GM21619 (cell line): ENCODE measurements around the gene LRRC8A.
"Not testable (repeated sequence)": the region's sequence is repeated elsewhere in the genome, so short reads cannot be mapped to it uniquely, and the experiment has no call there.

Source experiments
- ATAC-seq: cut with Tn5 transposase; IDR thresholded peaks from one replicate; pipeline ENCODE4 v1.9.1; 2021; ENCODE audit not compliant: unreplicated experiment

The LRRC8A gene

GRCh38 chr9:128863647-128864046, 18.3 kb upstream of the LRRC8A start:
- no peak for ATAC-seq

GRCh38 chr9:128870128-128870940, 11.6 kb upstream of the LRRC8A start:
- no peak for ATAC-seq

DNA sequence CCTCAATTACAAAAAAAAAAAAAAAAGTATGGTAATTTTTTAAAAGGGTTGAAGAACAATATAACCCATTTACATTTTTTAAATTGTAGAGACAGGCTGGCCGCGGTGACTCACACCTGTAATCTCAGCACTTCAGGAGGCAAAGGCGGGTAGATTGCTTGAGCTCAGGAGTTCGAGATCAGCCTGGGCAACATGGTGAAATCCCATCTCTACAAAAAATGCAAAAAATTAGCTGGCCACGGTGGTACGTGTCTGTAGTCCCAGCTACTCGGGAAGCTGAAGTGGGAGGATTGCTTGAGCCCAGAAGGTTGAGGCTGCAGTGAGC, 11.0 kb upstream of the LRRC8A start:
- not testable (repeated sequence) for ATAC-seq

DNA sequence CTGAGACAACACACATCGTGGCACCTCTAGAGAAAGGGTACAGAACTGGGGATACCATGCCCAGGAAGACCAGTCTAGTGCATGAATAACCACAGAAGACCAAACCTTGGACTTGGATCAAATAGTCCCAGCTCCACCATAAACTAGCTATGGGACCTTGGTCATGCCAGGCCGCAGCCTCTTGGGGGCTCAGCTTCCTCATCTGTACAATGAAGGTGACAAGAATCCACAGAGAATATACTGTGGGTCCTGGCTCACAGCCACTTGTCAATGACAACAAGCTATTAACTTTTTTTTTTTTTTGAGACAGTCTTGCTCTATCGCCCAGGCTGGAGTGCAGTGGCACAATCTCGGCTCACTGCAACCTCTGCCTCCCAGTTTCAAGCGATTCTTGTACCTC, 4.1 kb upstream of the LRRC8A start:
- ATAC-seq = no peak

- no peak for ATAC-seq
These were observed 1.0 kb downstream of the LRRC8A start for GRCh38 chr9:128882677-128883603.

DNA sequence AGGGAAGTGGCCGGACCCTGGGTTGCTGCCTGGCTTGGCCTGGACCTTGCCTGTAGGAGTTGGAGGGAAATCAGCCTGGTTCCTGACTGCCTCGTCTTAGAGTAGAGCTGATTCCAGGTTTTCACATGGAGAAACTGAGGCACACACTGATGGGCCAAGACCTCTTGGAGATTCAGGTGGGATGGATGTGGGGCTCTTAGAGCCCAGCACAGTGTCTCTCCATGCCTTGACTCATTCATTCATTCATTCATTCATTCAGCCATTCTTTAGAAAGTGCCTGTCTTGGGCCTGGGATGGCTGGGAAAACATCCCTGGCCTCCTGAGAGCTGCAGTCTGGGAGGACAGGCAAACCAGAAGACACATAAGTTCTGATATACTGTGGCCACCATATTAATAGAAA, 2.2 kb downstream of the LRRC8A start:
- no peak for ATAC-seq

GRCh38 chr9:128885376-128885775, 3.4 kb downstream of the LRRC8A start:
- no peak for ATAC-seq

DNA sequence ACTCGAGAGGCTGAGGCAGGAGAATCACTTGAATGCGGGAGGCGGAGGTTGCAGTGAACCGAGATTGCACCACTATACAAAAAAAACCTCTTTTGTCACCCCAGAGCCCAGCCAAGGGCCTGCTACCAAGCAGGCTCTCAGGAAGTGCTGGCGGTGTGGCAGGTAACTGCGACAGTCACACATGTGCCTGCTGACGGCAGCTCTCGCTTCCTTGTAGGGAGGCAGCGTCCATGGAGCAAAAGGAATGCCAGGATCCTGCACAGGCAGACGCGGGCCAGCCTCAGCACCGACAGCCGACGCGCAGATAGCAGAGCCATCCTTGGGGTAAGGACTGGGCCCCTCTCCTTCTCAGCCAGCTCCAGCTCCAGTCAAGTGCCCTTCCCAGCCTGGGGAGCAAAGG, 3.9 kb downstream of the LRRC8A start:
- no peak for ATAC-seq

- ATAC-seq = no peak
These were observed 4.4 kb downstream of the LRRC8A start for GRCh38 chr9:128886211-128886891.

GRCh38 chr9:128887049-128887448, 5.1 kb downstream of the LRRC8A start:
- ATAC-seq = no peak

DNA sequence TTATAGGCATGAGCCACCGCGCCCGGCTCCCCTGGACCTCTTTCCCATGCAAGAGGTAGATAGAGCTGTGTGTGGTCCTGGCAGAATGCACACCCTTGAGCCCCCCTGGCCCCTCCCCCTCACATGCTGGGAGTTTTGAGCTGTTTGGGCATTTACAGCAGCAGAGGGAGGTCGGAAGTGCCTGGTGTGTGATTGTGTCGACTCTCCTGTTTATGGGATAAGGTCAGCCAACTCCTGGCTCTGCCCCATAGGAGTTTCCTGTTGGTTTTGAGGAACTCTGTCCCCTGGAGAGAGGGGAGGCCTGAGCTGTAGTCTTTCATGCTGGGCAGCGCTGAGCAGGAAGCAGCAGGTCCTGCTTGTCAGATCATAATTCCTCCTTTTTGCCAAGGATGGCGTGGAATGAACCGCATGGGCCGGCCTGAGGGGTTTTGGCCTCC, 6.0 kb downstream of the LRRC8A start:
- ATAC-seq = no peak

- ATAC-seq = no peak
These were observed 9.6 kb downstream of the LRRC8A start for GRCh38 chr9:128891321-128892220.

DNA sequence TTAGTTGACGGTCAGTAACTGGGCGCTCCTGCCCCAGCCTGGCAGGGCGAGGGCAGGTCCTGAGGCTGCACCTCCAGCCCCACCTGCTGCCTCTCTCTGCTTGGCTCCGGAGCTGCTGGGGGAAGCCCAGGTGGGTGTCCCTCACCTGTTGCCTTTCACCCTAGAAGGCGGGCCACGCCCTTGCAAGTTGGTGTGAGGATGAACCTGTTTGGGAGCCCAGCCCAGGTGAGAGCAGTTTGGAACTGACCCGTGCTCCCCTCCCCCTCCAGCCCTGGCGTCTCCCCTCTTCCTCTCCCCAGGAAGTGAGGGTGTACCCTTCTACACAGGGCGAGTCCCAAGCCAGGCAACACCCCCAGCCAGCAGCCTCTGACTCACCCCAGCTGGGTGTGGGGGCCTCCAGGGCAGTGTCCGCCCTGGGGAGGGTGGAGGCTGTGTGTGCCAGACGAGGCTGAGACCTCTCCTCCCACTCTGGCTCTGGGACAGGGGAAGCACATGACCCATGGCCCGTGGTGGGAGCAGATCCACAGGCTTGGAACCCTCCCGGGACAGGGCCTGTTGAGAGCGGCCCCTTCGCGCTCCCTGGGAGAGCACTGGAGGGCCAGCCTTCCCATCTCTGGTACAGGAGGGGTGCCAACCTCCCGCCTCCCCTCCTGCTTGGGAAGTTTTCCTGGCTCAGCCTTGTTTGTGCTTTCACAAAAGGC, 10.4 kb downstream of the LRRC8A start:
- no peak for ATAC-seq

GRCh38 chr9:128893354-128893753, 11.4 kb downstream of the LRRC8A start:
- ATAC-seq = no peak

DNA sequence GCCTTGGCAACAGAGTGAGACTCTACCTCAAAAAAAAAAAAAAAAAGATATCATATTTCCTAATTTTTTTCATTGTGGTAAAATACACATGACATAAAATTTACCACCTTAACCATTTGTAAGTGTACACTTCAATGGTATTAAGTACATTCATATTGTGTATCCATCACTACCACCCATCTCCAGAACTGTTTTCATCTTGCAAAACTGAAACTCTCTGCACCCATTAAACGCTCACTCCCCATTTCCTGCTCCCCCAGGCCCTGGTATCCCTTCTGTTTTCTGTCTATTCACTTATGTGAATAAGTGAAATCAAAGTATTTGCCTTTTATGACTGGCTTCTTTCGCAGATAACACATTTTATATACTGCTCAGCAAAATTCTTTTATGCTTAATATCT, 12.8 kb downstream of the LRRC8A start:
- ATAC-seq = no peak

- no peak for ATAC-seq
These were observed 13.6 kb downstream of the LRRC8A start for GRCh38 chr9:128895556-128895955.

GRCh38 chr9:128898382-128898781, 16.4 kb downstream of the LRRC8A start:
- ATAC-seq = no peak

GRCh38 chr9:128898845-128899565, 17.1 kb downstream of the LRRC8A start:
- no peak for ATAC-seq
